ENCODE results near the gene LYST. TPM values are rescaled to one million over a fixed set of nuclear protein-coding genes. Genes with fewer than 3 reads are reported as not detected.

Gene LYST
- total and polyA plus RNA-seq, 2 of the 8 experiments (the other 6 are each of a cell fraction or from before 2014, with no cell fraction given): 0.29 to 0.58 TPM

DNA sequence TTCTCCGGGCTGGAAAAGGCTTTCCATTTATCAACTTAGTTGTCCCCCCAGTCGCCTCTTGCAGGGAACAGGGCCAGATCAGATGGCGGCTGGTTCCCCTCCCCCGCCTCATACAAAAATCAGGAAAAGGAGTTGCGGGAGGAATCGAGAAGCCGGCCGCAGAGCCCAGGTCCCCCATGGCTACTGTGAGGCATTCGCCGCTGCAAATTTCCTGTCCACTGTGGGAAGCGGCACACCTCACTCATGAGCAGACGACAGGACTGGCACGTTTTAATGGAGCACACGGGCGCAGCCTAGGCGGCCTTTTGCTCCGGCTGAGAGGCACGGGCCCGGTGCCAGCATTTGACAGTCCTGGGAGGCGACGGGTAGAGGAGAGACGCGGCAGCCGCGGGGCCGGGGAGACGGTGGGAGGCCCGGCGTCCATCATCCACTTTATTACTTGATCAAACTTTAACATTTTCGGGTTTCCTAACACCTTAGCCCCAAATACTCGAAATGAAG, 218.2 kb downstream of the LYST start:
- POLR2A ChIA-PET (ENCODE audit: partially characterized antibody): interaction anchor here (0.8 to 2.6 kb wide), 9 partner anchors 8 to 144 kb away, joined by 3 to 7 read pairs (median 3); partner anchors contain the start of gene B3GALNT2
- DNase-seq (ENCODE audit: low read depth in 1 of 2, low spot score in 2 of 2): no peak
- TF ChIP-seq CBX5 (IDR thresholded peaks at IDR 0.05; ENCODE audit: low read depth, low read length): no peak
- no peak for TF ChIP-seq JUN (IDR thresholded peaks at IDR 0.05; ENCODE audit: low read depth, low read length)
- TF ChIP-seq POLR2A (IDR thresholded peaks at IDR 0.05; ENCODE audit: control extremely low read depth in 1 of 2, low read depth in 2 of 2, low read length in 2 of 2): 0 out of 3 replicates have a peak, but pooled peaks of 1 of the 2 experiments have one; percentile 25
- no peak for TF ChIP-seq TAF7 (optimal IDR thresholded peaks at IDR 0.05; ENCODE audit: borderline replicate concordance, low read depth, low read length)
- no peak for TF ChIP-seq SUZ12 (IDR thresholded peaks at IDR 0.05; ENCODE audit: low read length)
- no peak for TF ChIP-seq EP300 (IDR thresholded peaks at IDR 0.05; ENCODE audit: borderline replicate concordance in 1 of 2, low read depth in 2 of 2, low read length in 2 of 2)
- TF ChIP-seq SAP30 (IDR thresholded peaks at IDR 0.05; ENCODE audit: insufficient read depth, insufficient replicate concordance, low read length): no peak
- TF ChIP-seq CBX8 (IDR thresholded peaks at IDR 0.05; ENCODE audit: borderline replicate concordance, low read depth, low read length): no peak
- TF ChIP-seq RBBP5 (IDR thresholded peaks at IDR 0.05; ENCODE audit: borderline replicate concordance, low read depth, low read length): no peak
- no peak for TF ChIP-seq CHD2 (IDR thresholded peaks at IDR 0.05; ENCODE audit: low read length)
- 0 out of 2 replicates have a peak, but pooled peaks have one; percentile 9 for TF ChIP-seq RFX5 (IDR thresholded peaks at IDR 0.05; ENCODE audit: borderline replicate concordance, low read depth, low read length)
- TF ChIP-seq E2F6 (IDR thresholded peaks at IDR 0.05): no peak

More for the DNA sequence above, 218.2 kb downstream of the LYST start:
- Histone ChIP-seq H2BK5ac (ENCODE audit: low read depth, low read length) (0 out of 2 replicates have a peak overlapping the region, but pooled peaks have one; percentile 12), H4K5ac (ENCODE audit: insufficient read length, low read depth, low read length) (no peak overlapping the region), H2BK15ac (ENCODE audit: low read length) (peak overlapping the region; percentile 10; the same call in 1 of the 2 replicates), H3K9ac (replicated peaks in 1 of 4; ENCODE audit: extremely low read depth in 1 of 4, low read depth in 3 of 4, low read length in 3 of 4) (peak overlapping the region in 3 of 4 experiments; percentile 15 to 77 (median 67); a peak in 5 of 7 replicates), H4K20me1 (replicated peaks in 1 of 2; ENCODE audit: control insufficient read depth in 1 of 2, insufficient read depth in 2 of 2, low read length in 2 of 2) (peaks cover 2 to 10% of the 10 kb centered on the region in 2 experiments), H3K4ac (replicated peaks; ENCODE audit: insufficient read length, low read depth, low read length) (no peak overlapping the region), H2BK120ac (replicated peaks; ENCODE audit: low read depth, low read length) (no peak overlapping the region), H3K23ac (ENCODE audit: insufficient read length) (no peak overlapping the region), H4K8ac (ENCODE audit: extremely low read depth, insufficient read depth, low read length) (no peak overlapping the region), H3K79me2 (ENCODE audit: control insufficient read depth in 1 of 2, insufficient read depth in 2 of 2, low read length in 2 of 2) (peaks cover 0 to 48% of the 10 kb centered on the region in 2 experiments; a peak in 2 of 4 replicates), H2AK5ac (ENCODE audit: low read depth, low read length) (no peak overlapping the region), H3K56ac (replicated peaks; ENCODE audit: insufficient read length, low read depth, low read length) (no peak overlapping the region), H3K4me2 (ENCODE audit: insufficient read depth in 1 of 2, low read depth in 2 of 2, low read length in 2 of 2) (peak overlapping the region; percentile 82 to 88), H3K4me3 (ENCODE audit: extremely low read depth in 1 of 4, insufficient read depth in 2 of 4, low read depth in 3 of 4, low read length in 4 of 4) (peak overlapping the region; percentile 45 to 87 (median 74)), H2AFZ (ENCODE audit: low read length) (no peak overlapping the region), H3K18ac (ENCODE audit: extremely low read depth, low read length) (peak overlapping the region; percentile 85), H4K91ac (replicated peaks; ENCODE audit: insufficient read length, low read length) (no peak overlapping the region), H3K27ac (ENCODE audit: low read depth, low read length) (no peak overlapping the region), H3K27me3 (replicated peaks in 1 of 4; ENCODE audit: control insufficient read depth in 3 of 4, extremely low read depth in 1 of 4, insufficient read depth in 3 of 4, low read length in 3 of 4) (no peaks in the 10 kb centered on the region), H3K4me1 (replicated peaks in 1 of 4; ENCODE audit: control insufficient read depth in 3 of 4, insufficient read depth in 4 of 4, low read length in 3 of 4) (peaks cover 12 to 36% (median 17%) of the 10 kb centered on the region in 4 experiments), H3K23me2 (ENCODE audit: low read depth, low read length) (peaks cover 19% of the 10 kb centered on the region), H3K9me3 (ENCODE audit: insufficient read depth in 2 of 2, low read depth in 1 of 2, low read length in 1 of 2) (no peaks in the 10 kb centered on the region), H3K36me3 (ENCODE audit: control insufficient read depth in 2 of 4, insufficient read depth in 4 of 4, low read length in 3 of 4) (no peaks in the 10 kb centered on the region), H2BK12ac (ENCODE audit: low read depth, low read length) (no peak overlapping the region), H3K14ac (ENCODE audit: insufficient read length) (no peak overlapping the region), H2BK20ac (ENCODE audit: low read length) (no peak overlapping the region), H3K79me1 (ENCODE audit: low read depth, low read length) (no peaks in the 10 kb centered on the region; the same call in 1 of the 2 replicates)
- CTCF ChIA-PET (ENCODE audit: partially characterized antibody): interaction anchor here (1.7 to 2.4 kb wide), 2 partner anchors 15 to 83 kb away, joined by 4 to 9 read pairs; no protein-coding TSS in a partner anchor
- 3% methylated on average over 31 of the region's 31 CpGs; no CpG with 5 or more reads in 1 of the 2 experiments for WGBS, 2 experiments (ENCODE audit: extremely low coverage in 1 of 2, insufficient coverage in 1 of 2, insufficient read length in 1 of 2, insufficient replicate concordance in 2 of 2, low coverage in 1 of 2, low lambda C conversion rate in 2 of 2, missing lambda C conversion rate in 1 of 2)
- no peak for FAIRE-seq

Measured in H1 (cell line).